Measurements from ENCODE around the gene ADAMTS3. TPM values are rescaled to one million over a fixed set of nuclear protein-coding genes. Genes with fewer than 3 reads are reported as not detected.
A peak's percentile ranks its signal among the peaks of the same experiment; 100 is the strongest.

ADAMTS3 gene
- total RNA-seq, 4 donors from 2014 or later, result 0.18 to 0.41 (median 0.23) TPM; not detected in 1

- TF ChIP-seq POLR2A (IDR thresholded peaks at IDR 0.05) (no peak), CTCF (IDR thresholded peaks at IDR 0.05 in 4 of 5, conservative IDR thresholded peaks at IDR 0.05 in 1 of 5) (peak in 3 of 5 experiments; percentile 33 to 54 (median 33))
- DNase-seq, result no peak
- Histone ChIP-seq H3K27me3 (no peaks in the 10 kb centered on the region), H3K4me1 (no peaks in the 10 kb centered on the region), H3K4me3 (no peak overlapping the region), H3K36me3 (no peaks in the 10 kb centered on the region), H3K9me3 (no peaks in the 10 kb centered on the region), H3K27ac (no peak overlapping the region)
- in situ Hi-C loops (cut with MboI; ENCODE audit: low sequenced_read_pairs in 4 of 4) (no loop called here), intact Hi-C loops (cut with DNase I; ENCODE audit: low total_unique reads) (no loop called here)
- peak; percentile 46 to 65 for ATAC-seq
Observed at GRCh38 chr4:72295966-72296557, 273.0 kb downstream of the ADAMTS3 start.

- TF ChIP-seq POLR2A (IDR thresholded peaks at IDR 0.05), result no peak
- TF ChIP-seq CTCF (IDR thresholded peaks at IDR 0.05 in 4 of 5, conservative IDR thresholded peaks at IDR 0.05 in 1 of 5), result no peak
- in situ Hi-C loops (cut with MboI; ENCODE audit: low sequenced_read_pairs in 4 of 4), result no loop called here
- DNase-seq, result no peak
- intact Hi-C loops (cut with DNase I; ENCODE audit: low total_unique reads), result no loop called here
- H3K27ac ChIP-seq, result no peak overlapping the region
- H3K4me1 ChIP-seq, result no peaks in the 10 kb centered on the region
- no peaks in the 10 kb centered on the region for H3K27me3 ChIP-seq
- ATAC-seq, result no peak
- no peak overlapping the region for H3K4me3 ChIP-seq
- no peaks in the 10 kb centered on the region for H3K36me3 ChIP-seq
- no peaks in the 10 kb centered on the region for H3K9me3 ChIP-seq
Observed at GRCh38 chr4:72290737-72291136, 278.3 kb downstream of the ADAMTS3 start.

GRCh38 chr4:72286910-72287309, 282.1 kb downstream of the ADAMTS3 start:
- TF ChIP-seq CTCF (IDR thresholded peaks at IDR 0.05 in 4 of 5, conservative IDR thresholded peaks at IDR 0.05 in 1 of 5) (no peak), POLR2A (IDR thresholded peaks at IDR 0.05) (no peak)
- DNase-seq, result no peak
- no peak overlapping the region for H3K4me3 ChIP-seq
- no peaks in the 10 kb centered on the region for H3K36me3 ChIP-seq
- H3K4me1 ChIP-seq, result no peaks in the 10 kb centered on the region
- ATAC-seq, result no peak
- in situ Hi-C loops (cut with MboI; ENCODE audit: low sequenced_read_pairs in 4 of 4), result no loop called here
- intact Hi-C loops (cut with DNase I; ENCODE audit: low total_unique reads), result no loop called here
- H3K27ac ChIP-seq, result no peak overlapping the region
- no peaks in the 10 kb centered on the region for H3K27me3 ChIP-seq
- H3K9me3 ChIP-seq, result no peaks in the 10 kb centered on the region

- Histone ChIP-seq H3K36me3 (no peaks in the 10 kb centered on the region), H3K9me3 (no peaks in the 10 kb centered on the region), H3K4me1 (no peaks in the 10 kb centered on the region), H3K27me3 (no peaks in the 10 kb centered on the region), H3K27ac (no peak overlapping the region), H3K4me3 (no peak overlapping the region)
- DNase-seq (no peak), ATAC-seq (no peak)
- intact Hi-C loops (cut with DNase I; ENCODE audit: low total_unique reads), result no loop called here
- in situ Hi-C loops (cut with MboI; ENCODE audit: low sequenced_read_pairs in 4 of 4), result no loop called here
- no peak for TF ChIP-seq CTCF (IDR thresholded peaks at IDR 0.05 in 4 of 5, conservative IDR thresholded peaks at IDR 0.05 in 1 of 5)
- no peak for TF ChIP-seq POLR2A (IDR thresholded peaks at IDR 0.05)
Observed at GRCh38 chr4:72286185-72286584, 282.8 kb downstream of the ADAMTS3 start.

- no peak for DNase-seq
- TF ChIP-seq POLR2A (IDR thresholded peaks at IDR 0.05), result no peak
- TF ChIP-seq CTCF (IDR thresholded peaks at IDR 0.05 in 4 of 5, conservative IDR thresholded peaks at IDR 0.05 in 1 of 5), result no peak
- in situ Hi-C loops (cut with MboI; ENCODE audit: low sequenced_read_pairs in 4 of 4) (no loop called here), intact Hi-C loops (cut with DNase I; ENCODE audit: low total_unique reads) (no loop called here)
- H3K27ac ChIP-seq, result no peak overlapping the region
- H3K4me1 ChIP-seq, result no peaks in the 10 kb centered on the region
- H3K36me3 ChIP-seq, result no peaks in the 10 kb centered on the region
- H3K4me3 ChIP-seq, result no peak overlapping the region
- no peaks in the 10 kb centered on the region for H3K9me3 ChIP-seq
- ATAC-seq, result no peak
- no peaks in the 10 kb centered on the region for H3K27me3 ChIP-seq
Observed at GRCh38 chr4:72283357-72283756, 285.7 kb downstream of the ADAMTS3 start.
